ENCODE measurements around the gene HMX1.

The HMX1 gene

DNA sequence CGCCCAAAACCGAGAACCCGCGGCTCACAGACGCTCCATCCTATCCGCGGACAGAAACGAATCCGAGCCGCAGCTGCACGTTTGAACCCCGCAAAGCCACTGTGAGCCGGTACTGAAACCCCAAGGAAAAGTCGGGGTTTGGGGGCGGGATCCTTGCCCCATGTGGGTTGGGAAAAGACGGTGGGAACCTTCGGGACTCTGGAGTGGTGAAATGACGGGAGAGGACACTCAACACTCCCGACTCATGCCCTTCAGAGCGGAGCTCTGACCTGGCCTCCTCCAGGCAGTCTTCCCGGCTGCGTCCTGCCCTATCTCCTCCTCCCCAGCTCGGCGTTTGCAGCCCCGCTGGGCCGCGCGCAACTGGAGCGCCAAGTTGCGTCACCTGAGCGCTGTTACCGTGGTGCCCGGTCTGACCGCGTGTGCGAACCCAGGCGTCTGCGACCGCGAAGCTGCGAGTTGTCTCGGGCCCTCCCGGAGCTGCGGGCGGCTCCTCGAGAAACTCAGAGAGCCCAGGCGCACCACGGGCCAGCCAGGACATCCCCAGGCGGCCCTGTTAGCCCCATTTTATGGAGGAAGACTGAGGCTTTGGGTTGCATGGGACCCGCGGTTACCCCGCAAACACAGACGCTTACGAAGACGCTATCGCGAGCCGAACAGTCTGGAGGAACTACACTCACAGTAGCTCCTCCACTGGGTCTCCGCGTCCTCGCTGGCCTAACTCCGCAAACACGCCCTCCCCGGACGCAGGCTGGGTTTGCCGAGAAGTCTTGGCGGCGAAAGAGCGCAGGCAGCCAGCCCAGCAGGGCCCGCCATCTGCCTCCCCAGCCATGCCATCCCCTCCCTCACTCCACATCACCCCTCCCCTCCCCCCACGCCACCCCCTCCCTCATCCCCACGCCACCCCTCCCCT is 20.3 kb upstream of the HMX1 start:
- DNase-seq = no peak

DNA sequence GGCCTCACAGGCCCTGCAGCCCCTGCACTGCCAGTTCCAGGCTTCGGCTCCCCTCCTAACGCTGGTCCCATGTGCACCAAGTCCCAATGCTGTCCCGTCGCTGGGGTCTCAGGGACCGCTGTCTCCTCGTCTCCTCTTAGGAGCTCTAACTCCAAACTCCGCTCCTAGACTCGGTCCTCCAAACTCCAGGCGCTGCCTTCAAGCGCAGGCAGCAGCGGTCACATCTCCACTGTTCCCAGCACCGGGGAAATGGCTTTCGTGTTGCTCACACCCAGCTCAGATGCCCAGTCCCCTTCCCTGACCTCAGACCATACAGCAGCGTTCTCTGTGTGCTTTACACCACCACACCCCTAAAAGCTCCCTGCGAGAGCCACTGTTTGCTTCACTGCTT is 19.6 kb upstream of the HMX1 start:
- DNase-seq = no peak

DNA sequence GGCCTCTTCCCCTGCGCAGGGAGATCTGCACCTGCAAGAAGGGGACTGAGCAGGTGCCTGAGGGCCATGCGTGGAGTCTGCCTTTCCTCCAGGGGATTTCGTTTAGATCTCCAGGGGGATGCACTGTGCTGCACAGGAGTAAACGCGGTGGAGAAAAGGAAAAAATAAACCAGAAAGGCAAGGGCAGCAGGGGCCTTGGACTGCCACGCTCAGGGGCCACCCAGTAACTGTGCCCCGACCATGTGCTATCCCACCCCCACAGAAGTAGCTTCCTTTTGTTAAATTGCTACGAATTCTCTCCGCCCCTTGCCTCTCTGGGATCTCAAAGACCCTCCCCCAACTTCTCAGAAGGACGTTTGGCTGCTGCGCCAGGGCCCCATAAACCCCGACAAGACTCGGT is 17.2 kb upstream of the HMX1 start:
- DNase-seq = no peak

DNA sequence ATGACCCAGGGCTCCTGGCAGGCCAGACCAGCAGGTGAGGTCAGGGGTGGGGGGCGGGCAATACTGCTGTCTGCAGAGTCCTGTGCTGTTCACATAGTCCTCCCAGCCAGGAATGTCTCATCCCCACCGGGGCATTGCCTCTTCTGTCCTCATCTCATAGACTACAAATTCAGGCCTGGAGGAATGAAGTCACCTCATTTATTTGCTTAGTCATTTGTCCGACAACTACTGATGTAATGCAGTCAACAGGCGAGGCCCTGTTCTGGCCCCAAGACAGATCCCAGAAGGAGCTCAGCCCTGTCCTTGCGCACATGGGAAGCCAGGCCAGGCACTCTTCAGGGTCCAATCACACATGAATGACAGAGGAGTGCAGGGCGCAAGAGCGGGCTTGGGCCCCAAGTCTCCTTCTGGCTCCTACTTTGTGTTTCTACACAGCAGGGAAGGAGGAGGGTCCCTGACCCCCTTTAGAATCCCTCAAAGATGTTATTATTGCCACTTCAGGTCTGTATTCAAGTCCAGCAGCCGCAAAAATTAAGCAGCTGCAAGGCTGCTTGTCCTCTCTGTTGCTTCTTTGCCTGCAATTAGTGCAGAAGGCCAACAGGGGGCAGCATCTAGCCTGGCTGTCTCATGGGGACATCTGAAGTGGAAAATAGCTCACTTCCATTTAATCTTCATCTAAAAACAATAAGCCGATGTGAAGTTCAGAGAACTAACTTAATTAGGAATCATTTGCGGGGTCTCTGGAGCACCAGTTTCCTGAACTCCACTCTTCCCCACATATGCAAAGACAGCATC is 15.2 kb upstream of the HMX1 start:
- DNase-seq = no peak

DNA sequence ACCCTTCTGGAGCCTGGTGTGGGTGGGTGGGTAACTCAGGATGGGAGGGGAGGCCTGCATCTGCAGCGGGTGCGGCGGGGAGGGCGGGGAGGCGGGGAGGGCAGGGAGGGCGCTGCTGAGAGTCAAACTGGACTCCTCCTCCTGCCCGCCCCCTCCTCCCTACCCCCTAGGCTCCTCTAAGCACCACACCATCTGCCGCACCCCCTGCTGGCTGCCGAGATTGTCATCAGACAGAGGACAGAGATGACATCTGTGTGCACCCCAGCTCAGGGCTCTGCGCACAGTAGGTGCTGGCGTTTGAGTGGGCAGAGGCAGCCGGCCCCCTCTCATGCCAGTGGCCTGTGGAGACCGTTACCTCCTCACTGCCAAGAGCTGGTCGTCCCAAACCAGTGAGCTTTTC is 10.6 kb upstream of the HMX1 start:
- DNase-seq = no peak

DNA sequence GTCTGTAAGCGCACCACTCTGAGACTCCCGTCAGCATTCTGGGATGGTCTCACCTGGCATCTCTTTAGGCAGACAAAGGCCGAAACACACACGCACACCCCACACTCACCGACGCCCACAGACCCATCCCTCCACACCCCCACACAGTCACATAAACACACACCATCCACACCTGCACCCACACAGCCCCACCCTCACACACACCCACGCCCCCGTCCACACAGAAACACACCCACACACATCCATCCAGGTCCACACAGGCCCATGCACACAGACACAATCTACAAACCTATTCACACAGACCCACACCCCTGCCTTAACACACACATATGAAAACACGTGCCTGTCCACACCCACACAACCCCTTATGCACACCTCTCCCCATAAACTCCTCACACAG is 9.2 kb upstream of the HMX1 start:
- no peak for DNase-seq

DNA sequence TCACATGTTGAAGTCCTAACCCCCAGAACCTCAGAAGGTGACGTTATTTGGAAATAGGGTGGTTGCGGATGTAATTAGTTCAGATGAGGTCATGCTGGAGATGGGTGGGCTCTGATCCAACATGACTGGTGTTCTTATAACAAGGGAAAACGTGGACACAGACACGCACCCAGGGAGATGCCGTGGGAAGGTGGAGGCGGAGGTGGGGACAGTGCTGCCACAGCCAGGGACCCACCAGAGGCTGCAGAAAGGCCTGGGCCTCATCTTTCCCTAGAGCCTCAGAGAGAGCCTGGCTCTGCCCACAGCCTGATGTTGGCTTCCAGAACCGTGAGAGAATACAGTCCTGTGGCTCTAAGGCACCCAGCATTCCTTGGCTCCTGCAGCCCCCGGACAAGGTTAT is 7.9 kb upstream of the HMX1 start:
- no peak for DNase-seq

DNA sequence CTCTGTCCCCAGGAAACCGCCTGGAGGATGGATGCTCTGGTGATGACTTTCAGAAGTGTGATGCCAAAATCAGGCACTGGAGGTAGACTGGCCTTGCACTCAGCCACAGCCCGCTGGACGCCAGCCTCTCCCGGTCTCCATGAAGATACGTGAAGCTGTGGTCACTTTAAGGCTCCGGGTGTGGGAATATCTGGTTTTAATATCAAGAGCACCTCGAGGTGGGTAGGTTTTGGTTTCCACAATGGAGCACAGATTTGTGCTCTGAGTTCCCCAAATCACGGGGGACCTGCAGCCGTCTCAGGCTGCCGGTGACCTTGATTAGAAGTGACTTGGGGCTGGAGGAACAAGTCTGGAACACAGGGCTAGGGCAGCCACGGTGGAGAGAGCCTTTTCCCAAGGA is 6.8 kb upstream of the HMX1 start:
- DNase-seq = no peak

DNA sequence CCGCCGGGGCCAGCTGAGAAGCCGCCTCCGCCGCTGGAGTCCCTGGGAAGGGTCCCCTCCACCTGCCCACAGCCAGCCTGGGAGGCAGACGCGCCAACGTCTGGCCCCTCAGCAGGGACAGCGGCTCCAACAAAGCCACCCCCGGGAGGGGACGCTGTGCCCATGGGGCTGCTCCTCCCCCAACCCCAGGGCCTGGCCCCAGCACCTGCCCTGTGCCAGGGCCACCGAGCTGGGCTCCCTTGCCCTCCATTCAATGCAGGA is 6.1 kb upstream of the HMX1 start:
- DNase-seq = no peak

DNA sequence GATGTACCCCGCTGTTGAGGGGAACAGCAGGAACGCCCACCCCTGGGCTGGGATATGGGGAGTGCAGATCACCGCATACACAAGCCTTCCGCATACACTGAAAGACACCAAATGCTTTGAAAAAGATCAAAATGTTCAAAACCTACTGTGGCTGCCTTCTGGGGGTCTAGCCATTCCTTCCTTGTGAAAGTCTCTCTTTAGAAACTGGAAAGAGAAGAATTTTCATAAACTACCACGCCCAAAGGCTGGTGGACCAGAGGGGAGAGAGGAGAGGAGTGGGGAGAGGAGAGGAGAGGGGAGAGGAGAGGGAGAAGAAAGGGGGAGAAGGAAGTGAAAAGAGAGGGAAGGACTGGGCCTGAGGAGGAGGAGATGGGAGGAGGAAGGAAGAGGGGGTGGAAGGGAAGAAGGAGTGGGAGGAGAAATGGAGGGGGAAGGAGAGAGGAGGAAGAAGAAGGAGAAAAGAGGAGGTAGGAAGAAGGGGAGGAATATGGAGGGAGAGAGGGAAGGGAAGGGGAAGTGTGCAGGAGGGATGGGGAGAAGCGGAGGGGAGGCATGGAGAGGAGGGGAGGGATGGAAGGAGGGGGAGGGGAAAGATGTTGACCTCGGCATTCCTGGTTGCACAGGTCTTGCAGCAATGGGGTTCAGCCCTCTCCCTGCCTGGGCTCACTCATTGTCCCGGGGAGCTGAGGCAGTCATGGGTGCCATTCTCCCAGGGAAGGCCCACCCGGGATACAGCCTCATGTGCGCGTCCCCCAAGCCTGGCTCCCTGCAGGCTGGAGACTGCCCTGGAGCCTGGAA is 5.5 kb upstream of the HMX1 start:
- no peak for DNase-seq

DNA sequence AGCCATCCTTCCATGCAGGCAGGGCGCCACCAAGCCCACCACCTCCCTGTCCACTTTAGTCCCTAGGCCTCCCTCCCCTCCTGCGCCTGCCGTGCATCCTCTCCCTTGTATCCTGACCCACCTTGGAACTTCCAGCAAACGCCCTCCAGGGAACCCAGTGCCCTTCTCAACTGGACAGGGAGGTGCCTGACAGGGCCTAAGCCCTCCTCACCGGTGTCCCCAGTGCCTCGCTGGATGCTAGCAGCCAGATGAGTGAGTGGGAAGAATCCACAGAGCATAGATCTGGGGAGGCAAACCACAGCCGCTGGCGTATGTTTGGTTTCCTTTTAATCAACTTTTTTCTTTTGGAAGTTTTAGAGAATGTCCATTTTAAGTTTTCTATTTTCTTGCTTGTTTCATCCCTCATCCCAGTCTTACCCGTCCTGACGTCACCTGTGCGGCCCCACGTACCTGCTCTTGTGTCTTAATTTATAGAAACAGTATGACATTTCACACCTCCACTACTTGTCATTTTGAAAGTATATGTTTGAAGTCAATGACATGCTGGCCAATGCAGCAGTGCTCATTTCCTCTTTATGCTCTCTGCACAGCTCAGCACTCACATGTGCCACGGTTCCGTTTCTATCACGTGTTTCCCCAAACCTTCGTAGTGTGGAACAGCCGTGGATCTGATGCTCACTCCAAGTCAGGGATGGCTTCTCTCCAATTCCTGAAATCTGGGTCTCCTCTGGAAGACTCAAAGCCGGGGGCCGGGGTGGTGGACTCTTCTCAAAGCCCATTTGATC is 3.4 kb upstream of the HMX1 start:
- no peak for DNase-seq

DNA sequence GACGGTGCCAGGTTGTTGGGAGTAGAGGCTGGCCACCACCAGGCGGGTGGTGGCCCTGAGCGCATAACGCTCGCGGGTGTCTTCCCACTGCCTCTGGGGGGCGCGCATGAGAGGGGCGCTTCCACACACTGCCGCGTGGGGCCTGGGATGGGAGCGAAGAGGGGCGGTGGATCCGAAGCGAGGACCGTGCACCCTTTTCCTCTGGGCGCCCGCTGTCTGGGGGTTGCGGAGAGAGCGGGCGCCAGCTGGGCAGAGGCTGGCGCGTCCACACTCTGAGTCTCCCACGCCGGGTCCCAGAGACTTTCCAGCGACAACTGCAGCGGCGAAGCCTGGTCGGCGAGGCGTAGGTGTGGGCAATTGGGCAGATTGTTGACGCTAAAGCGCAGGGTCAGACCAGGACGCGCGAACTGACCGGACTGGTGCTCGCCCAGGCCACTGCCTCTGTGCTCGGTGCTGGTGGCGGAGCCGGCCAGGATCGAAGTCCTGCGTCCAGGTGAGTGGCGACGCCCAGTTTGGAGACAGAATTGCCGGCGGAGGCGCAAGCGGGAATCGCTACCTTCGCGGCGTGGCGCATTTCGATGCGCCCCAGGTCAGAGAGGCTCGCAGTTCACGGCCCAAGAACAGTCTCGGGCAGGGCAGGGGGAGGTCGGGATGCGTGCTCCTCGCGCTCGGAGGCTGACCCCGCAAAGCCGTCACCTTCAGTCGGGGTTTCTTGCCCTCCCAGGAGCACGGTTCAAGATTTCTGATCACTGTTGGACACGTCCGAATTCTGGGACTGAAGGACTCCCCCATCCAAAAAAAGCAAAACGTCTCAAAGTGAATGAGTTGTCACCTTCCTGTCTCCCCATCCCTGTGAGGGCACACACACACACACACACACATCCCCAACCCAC is 2.6 kb upstream of the HMX1 start:
- DNase-seq = no peak

DNA sequence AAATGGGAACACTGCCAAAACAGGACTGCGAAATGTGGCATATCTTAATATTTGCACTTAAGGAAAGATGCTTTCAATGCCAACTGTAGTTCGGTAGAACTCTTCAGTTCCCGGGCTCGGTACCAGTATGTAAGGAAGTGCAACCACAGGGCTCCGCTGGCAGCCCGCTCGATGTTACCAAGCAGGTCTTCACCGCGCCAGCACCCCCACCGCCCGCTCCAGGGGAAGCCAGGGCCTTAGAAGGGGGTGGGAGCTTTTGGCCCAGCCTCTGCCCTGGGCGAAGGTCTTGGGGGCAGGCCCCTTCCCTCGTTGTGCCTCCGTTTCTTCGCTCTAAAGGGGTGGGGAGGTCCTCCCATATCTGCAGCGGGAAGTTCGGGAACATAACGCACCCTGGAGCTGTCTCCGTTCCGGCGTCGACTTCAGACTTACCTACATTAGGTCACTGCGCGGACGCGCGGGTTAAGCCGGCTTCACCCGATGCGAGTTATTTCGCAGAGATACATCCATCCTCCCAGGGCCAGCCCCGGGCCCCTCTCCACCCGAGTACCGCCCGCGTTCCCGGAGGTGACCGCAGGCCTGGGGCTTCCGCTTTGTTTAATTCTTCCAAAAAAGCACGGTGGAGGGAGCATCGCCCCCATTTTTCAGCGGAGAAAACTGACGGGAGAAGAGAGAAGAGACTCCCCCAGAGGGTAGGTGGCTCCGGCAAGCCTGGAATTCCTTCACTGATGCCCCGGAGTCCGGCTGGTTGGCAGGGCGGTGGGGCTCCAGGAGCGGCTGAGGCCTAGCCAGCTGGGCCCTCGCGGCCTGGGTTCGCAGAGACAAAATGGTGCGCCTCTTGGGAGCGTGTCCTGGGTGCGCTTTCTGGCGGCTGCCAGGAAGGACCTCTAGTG is 1.0 kb upstream of the HMX1 start:
- no peak for DNase-seq

DNA sequence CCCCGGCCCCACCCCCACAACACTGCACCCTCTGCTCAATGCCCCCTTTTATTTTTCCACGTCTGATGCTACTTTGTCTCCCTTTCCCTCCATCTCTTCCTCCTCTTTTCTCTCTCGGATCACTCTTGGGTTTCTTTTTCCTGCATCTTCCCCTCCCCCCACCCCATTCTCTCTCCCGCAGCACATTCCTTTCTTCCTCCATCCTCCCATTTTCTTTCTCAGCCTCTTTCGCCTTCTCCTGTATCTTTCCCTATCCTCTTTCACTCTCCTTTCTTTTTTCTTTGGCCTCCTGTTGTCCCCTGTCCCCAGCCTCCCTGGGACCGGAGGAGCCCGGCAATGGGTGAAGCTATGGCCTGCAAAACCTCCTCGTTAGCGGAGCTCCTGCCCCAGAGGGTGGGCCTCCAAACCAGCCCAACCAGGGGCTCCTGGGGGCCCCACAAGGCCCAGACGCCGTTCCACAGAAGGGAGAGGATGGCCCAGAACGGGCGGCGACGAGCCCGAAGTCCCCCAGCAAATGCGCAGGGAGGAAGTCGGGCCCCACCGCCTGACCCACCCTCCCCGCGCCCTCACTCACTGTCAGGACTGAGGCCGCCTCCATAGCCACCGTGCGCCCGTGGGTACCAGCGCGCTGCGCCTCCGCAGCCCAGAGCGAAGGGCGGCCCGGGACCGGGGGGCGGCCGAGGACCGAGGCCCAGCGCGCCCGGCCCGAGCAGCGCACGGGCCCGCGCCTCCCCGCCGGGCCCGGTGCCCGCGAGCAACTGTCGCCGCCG is 807 bp downstream of the HMX1 start:
- DNase-seq = no peak

DNA sequence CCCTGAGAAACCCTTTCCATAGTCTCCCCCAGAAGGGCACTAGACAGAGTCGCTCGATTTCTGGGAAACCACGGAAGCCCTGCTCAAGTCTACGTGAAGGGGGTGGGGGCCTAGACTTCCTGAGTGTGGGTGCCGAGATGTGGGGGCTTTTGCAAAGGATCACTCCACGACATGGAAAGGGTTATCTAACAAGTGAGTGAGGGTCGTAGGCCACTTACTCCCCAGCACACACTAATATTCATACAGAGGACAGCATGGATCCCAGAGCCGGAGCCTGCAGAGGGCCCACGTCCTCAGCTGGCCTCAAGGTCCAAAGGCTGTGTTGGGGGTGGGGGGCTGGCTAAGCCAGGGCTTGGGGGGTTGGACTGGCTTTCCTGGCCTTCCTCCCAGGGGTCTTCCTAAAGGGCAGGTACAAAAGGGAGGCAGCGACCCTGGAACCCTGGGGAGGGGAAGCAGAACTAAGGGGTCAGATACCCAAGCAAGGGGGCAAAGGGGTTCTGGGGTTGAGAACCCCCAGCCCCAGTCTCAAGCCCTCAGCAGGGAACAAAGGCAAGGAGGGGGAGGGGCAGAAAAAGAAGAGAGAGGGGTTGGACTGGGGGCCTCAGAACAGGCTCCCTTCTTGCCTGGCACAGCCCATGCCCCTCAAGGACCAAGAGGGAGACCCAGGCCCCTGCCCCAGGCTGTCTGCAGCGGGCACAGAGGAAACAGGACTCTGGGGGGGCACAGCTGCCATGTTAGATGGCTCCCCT is 1.6 kb downstream of the HMX1 start:
- no peak for DNase-seq

DNA sequence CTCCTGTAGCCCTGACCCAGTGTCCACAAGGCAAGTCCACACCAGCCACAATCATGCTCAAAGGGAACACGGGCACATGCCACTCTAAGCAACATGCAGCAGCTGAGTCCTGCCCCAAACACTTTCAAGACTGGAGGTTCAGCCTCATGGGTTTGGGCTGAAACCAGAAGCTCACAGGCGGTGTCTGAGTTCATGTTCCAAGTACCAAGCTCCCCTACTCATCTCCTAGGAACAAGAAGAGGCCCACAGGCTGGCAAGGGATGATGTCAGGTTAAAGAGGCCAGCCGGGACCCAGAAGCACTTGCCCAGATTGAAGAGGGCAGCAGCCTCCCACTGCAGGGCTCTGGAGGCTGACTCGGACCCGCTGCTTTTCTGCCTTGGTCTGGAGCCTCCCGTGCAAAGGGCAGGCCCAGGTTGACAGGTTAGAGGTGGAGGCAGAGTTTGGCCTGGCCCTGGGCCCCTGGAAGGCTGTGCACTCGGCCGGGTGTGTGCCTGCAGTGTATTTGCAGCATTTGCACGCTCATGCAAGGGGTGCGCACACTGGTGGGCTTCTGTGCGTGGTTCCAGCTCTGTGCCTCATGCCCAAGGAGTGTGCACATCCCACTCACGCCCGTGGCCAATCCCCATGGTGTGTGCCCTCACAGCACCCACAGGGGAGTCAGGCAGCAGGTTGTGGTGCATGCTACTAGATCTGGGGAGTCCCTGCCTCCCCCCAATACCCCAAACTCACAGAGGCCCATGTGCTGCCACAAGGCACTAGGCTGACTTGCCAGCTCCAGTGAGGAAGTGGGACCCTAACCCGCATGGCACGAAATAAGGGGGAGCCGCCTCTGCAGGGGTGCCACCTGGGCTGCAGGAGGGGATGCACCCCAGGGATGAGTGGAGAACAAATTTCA is 2.4 kb downstream of the HMX1 start:
- no peak for DNase-seq

DNA sequence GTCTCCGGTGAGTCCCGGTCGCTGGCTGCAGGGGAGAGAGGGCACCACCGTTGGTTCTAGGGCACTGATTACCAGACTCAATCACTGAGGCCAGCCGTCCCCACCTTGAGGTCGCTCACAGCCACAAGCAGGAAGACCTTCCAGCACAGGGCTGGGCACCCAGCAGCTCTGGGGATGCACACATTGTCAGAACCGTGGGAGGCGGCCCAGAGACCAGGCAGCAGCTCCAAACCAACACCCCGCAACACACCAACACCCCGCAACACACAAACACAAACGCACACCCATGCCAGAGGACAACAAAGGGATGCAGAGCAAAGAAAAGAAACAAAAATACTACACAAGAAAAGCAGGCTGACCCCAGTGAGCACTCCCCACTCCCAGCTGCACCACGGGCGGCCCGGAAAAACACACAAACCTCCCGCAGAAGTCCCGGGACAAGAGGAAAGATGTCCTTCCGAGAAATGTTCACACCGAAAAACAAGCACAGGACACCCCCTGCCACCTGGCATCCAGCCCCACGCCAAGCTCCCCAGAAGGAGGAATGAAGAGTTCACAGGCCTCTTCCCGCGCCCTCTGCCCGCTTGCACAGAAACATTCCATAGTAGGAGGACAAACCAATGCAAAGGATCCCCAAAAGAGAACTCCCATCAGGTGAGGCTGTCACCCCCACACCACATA is 3.2 kb downstream of the HMX1 start:
- DNase-seq = no peak

Data from CD4-positive, alpha-beta T cell treated with Interleukin-15 for 1 hour (primary cell).